H1 (cell line): ENCODE measurements around the gene HDC. TPM values are rescaled to one million over a fixed set of nuclear protein-coding genes. Genes with fewer than 3 reads are reported as not detected.

ENCODE experiments used
- RAD21 ChIP-seq, 2 experiments: IDR thresholded peaks in 1 of 2; conservative IDR thresholded peaks in 1 of 2; 2 replicates each; pipeline ENCODE4 v1.6.1; 2011; ENCODE audit warnings: low read depth in 2 of 2, low read length in 2 of 2, improper control_type of control experiment in 1 of 2, inconsistent platforms in 1 of 2, mild to moderate bottlenecking in 1 of 2, moderate library complexity in 1 of 2
- polyA plus RNA-seq, 7 experiments: library from polyadenylated mRNA; depleted of rRNA in 3 of 7; stranded (reverse) in 5 of 7; unstranded in 2 of 7; fragments of >200 nt in 5 of 7; fragments of 200-250 nt in 2 of 7; gene quantifications; 1 replicate in 5 of 7; 2 replicates in 1 of 7; 4 replicates in 1 of 7; pipeline versions ENCODE4 v1.2.1 to v1.2.3, GENCODE V29; 2011 to 2013; ENCODE audit warnings: missing spikeins in 2 of 7, mixed read lengths in 2 of 7
- total RNA-seq: library from RNA; stranded (reverse); fragmentation: NEBNext Ultra II Directional; extraction: Animal tissue kit (Norgen Biotek cat#: 25700); gene quantifications from 2 replicates; pipeline ENCODE4 v1.2.1, GENCODE V29; 2021
- TF ChIP-seq, protein P1 (sequence below): IDR thresholded peaks from 2 replicates; pipeline ENCODE4 v1.6.1; 2012; ENCODE audit warnings: low read length, inconsistent platforms

The HDC gene
- total and polyA plus RNA-seq, 2 of the 8 experiments (the other 6 are each of a cell fraction or from before 2014, with no cell fraction given), result 0.20 to 0.22 TPM

DNA sequence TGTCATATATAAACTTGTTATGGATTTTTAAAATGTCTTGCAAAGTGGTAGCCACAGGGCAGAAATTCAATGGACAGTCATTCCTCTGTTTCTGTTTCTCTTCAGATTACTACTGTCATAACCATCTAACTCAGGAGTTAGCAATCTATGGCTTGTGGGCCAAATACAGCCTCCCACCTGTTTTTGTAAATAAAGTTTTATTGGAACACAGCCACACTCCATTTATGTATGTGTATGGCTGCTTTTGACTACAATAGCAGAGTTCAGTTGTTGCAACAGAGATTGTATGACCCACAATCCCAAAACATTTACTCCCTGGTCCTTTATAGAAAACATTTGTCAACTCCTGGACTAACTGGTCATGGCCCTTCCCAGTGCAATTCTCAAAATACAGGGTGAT lies 63.5 kb downstream of the HDC start (continued):
- no peak for TF ChIP-seq RAD21 (IDR thresholded peaks at IDR 0.05 in 1 of 2, conservative IDR thresholded peaks at IDR 0.05 in 1 of 2; ENCODE audit: low read depth in 2 of 2, low read length in 2 of 2)
- TF ChIP-seq, protein P1, sequence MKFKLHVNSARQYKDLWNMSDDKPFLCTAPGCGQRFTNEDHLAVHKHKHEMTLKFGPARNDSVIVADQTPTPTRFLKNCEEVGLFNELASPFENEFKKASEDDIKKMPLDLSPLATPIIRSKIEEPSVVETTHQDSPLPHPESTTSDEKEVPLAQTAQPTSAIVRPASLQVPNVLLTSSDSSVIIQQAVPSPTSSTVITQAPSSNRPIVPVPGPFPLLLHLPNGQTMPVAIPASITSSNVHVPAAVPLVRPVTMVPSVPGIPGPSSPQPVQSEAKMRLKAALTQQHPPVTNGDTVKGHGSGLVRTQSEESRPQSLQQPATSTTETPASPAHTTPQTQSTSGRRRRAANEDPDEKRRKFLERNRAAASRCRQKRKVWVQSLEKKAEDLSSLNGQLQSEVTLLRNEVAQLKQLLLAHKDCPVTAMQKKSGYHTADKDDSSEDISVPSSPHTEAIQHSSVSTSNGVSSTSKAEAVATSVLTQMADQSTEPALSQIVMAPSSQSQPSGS, result no peak
